H9 (cell line): ENCODE measurements around the gene RBP7. TPM values are rescaled to one million over a fixed set of nuclear protein-coding genes. Genes with fewer than 3 reads are reported as not detected.

ENCODE experiments used
- DNase-seq: peaks from one replicate; pipeline ENCODE4 v3.0.0-alpha.2; 2017
- H2AFZ ChIP-seq: one replicate; pipeline ENCODE4 v1.6.1; 2013; ENCODE audit warnings: mild to moderate bottlenecking, low read length, control low read depth, moderate library complexity
- H2AK5ac ChIP-seq: 2 replicates; pipeline ENCODE4 v1.6.1; 2013; ENCODE audit warnings: low read length, control low read depth, mixed read lengths; ENCODE audit not compliant: insufficient read length
- H2BK120ac ChIP-seq: one replicate; pipeline ENCODE4 v1.6.1; 2013; ENCODE audit warnings: low read depth, mild to moderate bottlenecking, low read length, control low read depth, inconsistent platforms; ENCODE audit not compliant: poor library complexity, severe bottlenecking
- H2BK12ac ChIP-seq: 2 replicates; pipeline ENCODE4 v1.6.1; 2013; ENCODE audit warnings: low read length, control low read depth, mixed read lengths, low read depth; ENCODE audit not compliant: insufficient read length
- H2BK15ac ChIP-seq: 2 replicates; pipeline ENCODE4 v1.6.1; 2013; ENCODE audit warnings: low read depth, low read length, control low read depth
- H2BK20ac ChIP-seq: one replicate; pipeline ENCODE4 v1.6.1; 2013; ENCODE audit warnings: low read depth, mild to moderate bottlenecking, low read length, control low read depth, inconsistent platforms; ENCODE audit not compliant: poor library complexity, severe bottlenecking
- H2BK5ac ChIP-seq: 2 replicates; pipeline ENCODE4 v1.6.1; 2013; ENCODE audit warnings: low read length, control low read depth, mixed read lengths; ENCODE audit not compliant: insufficient read length
- H3K14ac ChIP-seq: 2 replicates; pipeline ENCODE4 v1.6.1; 2013; ENCODE audit warnings: low read length, control low read depth; ENCODE audit not compliant: insufficient read depth
- H3K18ac ChIP-seq: 2 replicates; pipeline ENCODE4 v1.6.1; 2013; ENCODE audit warnings: low read depth, mild to moderate bottlenecking, mixed read lengths, low read length, control low read depth; ENCODE audit not compliant: insufficient read length
- H3K23ac ChIP-seq: 2 replicates; pipeline ENCODE4 v1.6.1; 2013; ENCODE audit warnings: low read length, control low read depth, mixed read lengths, low read depth; ENCODE audit not compliant: insufficient read length
- H3K23me2 ChIP-seq: 2 replicates; pipeline ENCODE4 v1.6.1; 2013; ENCODE audit warnings: low read depth, mild to moderate bottlenecking, mixed read lengths, low read length, control low read depth; ENCODE audit not compliant: insufficient read length, poor library complexity, severe bottlenecking
- H3K27ac ChIP-seq: 2 replicates; pipeline ENCODE4 v1.5.1; 2013; ENCODE audit warnings: low read length, control low read depth, mixed read lengths, low read depth; ENCODE audit not compliant: insufficient read length
- H3K27me3 ChIP-seq: 2 replicates; pipeline ENCODE4 v1.6.1; 2013; ENCODE audit warnings: low read length, control low read depth, inconsistent platforms; ENCODE audit not compliant: insufficient read depth
- H3K4ac ChIP-seq: 2 replicates; pipeline ENCODE4 v1.6.1; 2013; ENCODE audit warnings: low read depth, mild to moderate bottlenecking, control low read depth, inconsistent platforms, low read length, moderate library complexity
- H3K4me1 ChIP-seq: 2 replicates; pipeline ENCODE4 v1.6.1; 2013; ENCODE audit warnings: low read length, control low read depth, inconsistent platforms; ENCODE audit not compliant: insufficient read depth
- H3K4me2 ChIP-seq: 2 replicates; pipeline ENCODE4 v1.6.1; 2013; ENCODE audit warnings: low read length, control low read depth, mixed read lengths; ENCODE audit not compliant: insufficient read length, insufficient read depth
- H3K56ac ChIP-seq: 2 replicates; pipeline ENCODE4 v1.6.1; 2013; ENCODE audit warnings: low read depth, mild to moderate bottlenecking, mixed read lengths, low read length, control low read depth; ENCODE audit not compliant: insufficient read length
- H3K79me1 ChIP-seq: 2 replicates; pipeline ENCODE4 v1.6.1; 2013; ENCODE audit warnings: low read depth, mild to moderate bottlenecking, moderate library complexity, low read length, control low read depth, inconsistent platforms; ENCODE audit not compliant: insufficient read depth, poor library complexity, severe bottlenecking
- H3K79me2 ChIP-seq: 2 replicates; pipeline ENCODE4 v1.6.1; 2013; ENCODE audit warnings: low read length, control low read depth, inconsistent platforms; ENCODE audit not compliant: insufficient read depth
- H3K9ac ChIP-seq: 2 replicates; pipeline ENCODE4 v1.6.1; 2013; ENCODE audit warnings: low read length, control low read depth, mixed read lengths; ENCODE audit not compliant: insufficient read length; ENCODE audit errors: extremely low read depth
- H3K9me3 ChIP-seq: one replicate; pipeline ENCODE4 v1.6.1; 2013; ENCODE audit warnings: low read depth, low read length, inconsistent platforms; ENCODE audit not compliant: control insufficient read depth
- H3T11ph ChIP-seq: one replicate; pipeline ENCODE4 v1.6.1; 2013; ENCODE audit warnings: mild to moderate bottlenecking, low read length, control low read depth, inconsistent platforms
- H4K20me1 ChIP-seq: one replicate; pipeline ENCODE4 v1.6.1; 2013; ENCODE audit not compliant: control insufficient read depth, insufficient read length, insufficient read depth
- H4K5ac ChIP-seq: 2 replicates; pipeline ENCODE4 v1.6.1; 2013; ENCODE audit warnings: low read depth, mild to moderate bottlenecking, mixed read lengths, low read length, control low read depth; ENCODE audit not compliant: insufficient read length
- H4K8ac ChIP-seq: replicated peaks from 2 replicates; pipeline ENCODE4 v1.6.1; 2013; ENCODE audit warnings: low read length, control low read depth, mixed read lengths, low read depth; ENCODE audit not compliant: insufficient read length
- H4K91ac ChIP-seq: 2 replicates; pipeline ENCODE4 v1.6.1; 2013; ENCODE audit warnings: low read depth, mild to moderate bottlenecking, moderate library complexity, mixed read lengths, low read length, control low read depth; ENCODE audit not compliant: insufficient read length
- H3K27ac Mint-ChIP-seq, 3 experiments: 2 replicates in 2 of 3; 3 replicates in 1 of 3; pipeline ENCODE4 v1.8.0; 2020 to 2021; ENCODE audit warnings: mixed read lengths in 3 of 3, mild to moderate bottlenecking in 1 of 3, moderate library complexity in 1 of 3
- H3K27me3 Mint-ChIP-seq: 2 replicates; pipeline ENCODE4 v1.8.0; 2021; ENCODE audit warnings: low read depth, mild to moderate bottlenecking, moderate library complexity, mixed read lengths
- H3K36me3 Mint-ChIP-seq, 3 experiments: 2 replicates in 2 of 3; 3 replicates in 1 of 3; pipeline ENCODE4 v1.8.0; 2020 to 2021; ENCODE audit warnings: low read depth in 3 of 3, mixed read lengths in 3 of 3; ENCODE audit not compliant: insufficient read depth in 1 of 3
- H3K4me1 Mint-ChIP-seq, 2 experiments: 2 replicates each; pipeline ENCODE4 v1.8.0; 2020; ENCODE audit warnings: mixed read lengths in 2 of 2
- H3K4me3 Mint-ChIP-seq, 2 experiments: 2 replicates in 1 of 2; 3 replicates in 1 of 2; pipeline ENCODE4 v1.8.0; 2020 to 2021; ENCODE audit warnings: mild to moderate bottlenecking in 2 of 2, mixed read lengths in 2 of 2, moderate library complexity in 1 of 2
- H3K9me3 Mint-ChIP-seq, 2 experiments: 2 replicates in 1 of 2; 3 replicates in 1 of 2; pipeline ENCODE4 v1.8.0; 2020; ENCODE audit warnings: mild to moderate bottlenecking in 2 of 2, mixed read lengths in 2 of 2, moderate library complexity in 1 of 2
- CTCF ChIP-seq: fragments of 200-600 bp; sonication (generic); conservative IDR thresholded peaks from 3 replicates; pipeline ENCODE4 v1.8.0; 2021; ENCODE audit warnings: antibody characterized with exemption, mild to moderate bottlenecking
- WGBS: extraction: QIAGEN DNeasy Blood & Tissue Kit; methylation state at CpG from one replicate; pipeline ENCODE4 v1.1.7; 2013; ENCODE audit warnings: missing lambda C conversion rate, low lambda C conversion rate, mixed read lengths; ENCODE audit not compliant: insufficient read length; ENCODE audit errors: extremely low coverage; 5-methylcytosine and 5-hydroxymethylcytosine counted together
- total RNA-seq: library from RNA; stranded (reverse); gene quantifications from 2 replicates; pipeline ENCODE4 v1.2.1, GENCODE V29; 2021

The RBP7 gene
- total RNA-seq, 1 experiment from 2014 or later, result 4.5 TPM

- H3K27me3 ChIP-seq, result no peaks in the 10 kb centered on the region
- DNase-seq, result no peak
These were observed 10.1 kb downstream of the RBP7 start for GRCh38 chr1:10007169-10007568.

More at GRCh38 chr1:10007169-10007568, 10.1 kb downstream of the RBP7 start:
- TF ChIP-seq CTCF, result no peak
- Histone ChIP-seq H2BK15ac (no peak overlapping the region), H3T11ph (no peak overlapping the region), H3K4me1 (no peaks in the 10 kb centered on the region), H3K23ac (no peak overlapping the region), H3K79me2 (no peaks in the 10 kb centered on the region), H4K8ac (no peak overlapping the region), H3K27ac (no peak overlapping the region), H3K9me3 (no peaks in the 10 kb centered on the region), H2AK5ac (no peak overlapping the region), H4K5ac (no peak overlapping the region), H2BK12ac (no peak overlapping the region), H3K9ac (no peak overlapping the region), H2BK120ac (no peak overlapping the region), H2AFZ (no peak overlapping the region), H2BK5ac (no peak overlapping the region), H2BK20ac (no peak overlapping the region), H3K79me1 (no peaks in the 10 kb centered on the region), H3K14ac (no peak overlapping the region), H3K23me2 (no peaks in the 10 kb centered on the region), H4K20me1 (no peaks in the 10 kb centered on the region), H3K4me2 (no peak overlapping the region), H3K18ac (no peak overlapping the region), H4K91ac (no peak overlapping the region), H3K4ac (no peak overlapping the region), H3K56ac (no peak overlapping the region)
- no peaks in the 10 kb centered on the region; the same call in 1 of the 2 replicates for H3K27me3 Mint-ChIP-seq
- no peak overlapping the region for H3K4me3 Mint-ChIP-seq
- H3K27ac Mint-ChIP-seq, result no peak overlapping the region
- H3K36me3 Mint-ChIP-seq, result no peaks in the 10 kb centered on the region
- WGBS, result no CpG with 5 or more reads among the region's 4 CpGs
- no peaks in the 10 kb centered on the region for H3K9me3 Mint-ChIP-seq
- no peaks in the 10 kb centered on the region; a peak in 1 of 4 replicates for H3K4me1 Mint-ChIP-seq
